ENCODE data around the gene CNTLN.
"Not testable (repeated sequence)": the region's sequence is repeated elsewhere in the genome, so short reads cannot be mapped to it uniquely, and the experiment has no call there.

Gene CNTLN

DNA sequence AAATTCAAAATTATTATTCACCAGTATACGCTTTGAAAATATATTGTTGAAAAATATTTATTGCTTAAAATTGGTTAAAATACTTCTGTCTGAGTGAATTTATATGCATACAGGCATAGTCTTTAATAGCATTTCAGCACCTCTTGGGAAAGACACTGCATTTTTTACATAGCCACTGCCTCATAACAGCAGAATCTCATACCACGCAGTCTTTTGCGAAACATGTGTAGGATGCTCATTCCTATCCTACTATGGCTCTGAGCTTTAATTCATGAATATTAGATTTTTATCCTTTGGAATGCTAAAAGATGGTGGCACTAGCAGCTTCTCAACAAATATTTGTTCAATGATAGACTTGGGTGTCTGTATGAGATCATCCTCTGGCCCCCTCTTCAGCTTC lies 350.1 kb downstream of the CNTLN start:
- TF ChIP-seq JUND (IDR thresholded peaks at IDR 0.05; ENCODE audit: low read depth): no peak
- DNase-seq (ENCODE audit: low read depth in 1 of 2, low spot score in 1 of 2): no peak
- in situ Hi-C loops (cut with HindIII; ENCODE audit: low pct_unique_long_range_greater_than_20kb, low sequenced_read_pairs): no loop called here

DNA sequence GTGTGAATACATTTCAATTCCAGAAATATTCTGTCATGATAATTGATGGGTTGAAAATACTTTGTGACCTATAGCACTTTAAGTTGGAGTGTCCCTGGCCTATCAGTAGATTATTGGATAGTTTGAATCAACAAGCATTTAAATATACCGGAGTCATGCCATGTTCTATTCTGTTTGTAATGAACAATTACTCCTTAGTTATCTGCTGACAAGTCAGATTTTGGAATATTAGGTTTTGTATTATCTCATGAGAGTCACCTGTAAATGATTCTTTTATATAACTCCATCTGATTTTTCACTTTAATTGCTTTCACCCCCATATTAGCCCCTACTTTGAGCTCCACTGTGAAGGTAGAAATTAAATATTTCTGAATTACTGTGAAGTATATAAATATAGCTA lies 351.6 kb downstream of the CNTLN start:
- in situ Hi-C loops (cut with HindIII; ENCODE audit: low pct_unique_long_range_greater_than_20kb, low sequenced_read_pairs): no loop called here
- DNase-seq (ENCODE audit: low read depth in 1 of 2, low spot score in 1 of 2): no peak
- TF ChIP-seq JUND (IDR thresholded peaks at IDR 0.05; ENCODE audit: low read depth): no peak

DNA sequence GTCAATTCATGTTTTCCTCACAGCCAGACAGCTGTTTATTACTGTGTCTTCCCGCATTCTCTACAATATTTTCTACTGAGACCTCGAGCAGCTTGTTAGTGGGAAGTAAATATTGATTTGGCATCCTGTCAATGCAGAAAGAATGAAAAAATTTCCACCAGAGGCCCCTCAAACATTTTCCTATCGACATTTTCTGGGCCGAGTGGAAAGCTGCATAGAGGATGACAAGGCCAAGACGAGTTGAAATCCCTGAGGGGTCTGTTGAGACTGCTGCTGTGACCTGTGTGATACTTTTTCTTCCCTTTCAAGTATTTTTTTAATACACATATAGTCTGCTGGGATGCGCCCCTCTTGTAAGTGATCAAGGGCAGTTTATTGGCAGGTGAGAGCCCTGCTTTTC lies 352.6 kb downstream of the CNTLN start:
- DNase-seq (ENCODE audit: low read depth in 1 of 2, low spot score in 1 of 2): no peak
- no peak for TF ChIP-seq JUND (IDR thresholded peaks at IDR 0.05; ENCODE audit: low read depth)
- in situ Hi-C loops (cut with HindIII; ENCODE audit: low pct_unique_long_range_greater_than_20kb, low sequenced_read_pairs): no loop called here

DNA sequence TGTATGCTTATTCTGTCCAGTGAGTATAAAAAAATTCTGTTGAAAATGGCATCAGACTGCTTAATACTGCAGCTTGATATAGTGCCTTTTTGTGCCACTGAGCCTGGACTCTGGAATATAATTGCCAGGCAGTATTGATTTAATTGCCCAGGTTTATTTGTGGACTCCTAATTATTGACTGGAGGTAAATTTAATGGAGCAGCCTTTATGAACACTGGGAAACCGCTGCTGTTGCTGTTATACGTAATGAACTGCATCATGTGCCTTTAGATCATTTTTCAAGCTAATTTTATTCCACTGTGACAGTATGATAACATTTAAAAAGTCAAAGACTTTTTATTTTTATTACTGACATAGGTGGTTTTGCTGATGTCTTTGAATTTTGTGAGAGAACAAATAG lies 353.8 kb downstream of the CNTLN start:
- in situ Hi-C loops (cut with HindIII; ENCODE audit: low pct_unique_long_range_greater_than_20kb, low sequenced_read_pairs): no loop called here
- TF ChIP-seq JUND (IDR thresholded peaks at IDR 0.05; ENCODE audit: low read depth): no peak
- no peak for DNase-seq (ENCODE audit: low read depth in 1 of 2, low spot score in 1 of 2)

DNA sequence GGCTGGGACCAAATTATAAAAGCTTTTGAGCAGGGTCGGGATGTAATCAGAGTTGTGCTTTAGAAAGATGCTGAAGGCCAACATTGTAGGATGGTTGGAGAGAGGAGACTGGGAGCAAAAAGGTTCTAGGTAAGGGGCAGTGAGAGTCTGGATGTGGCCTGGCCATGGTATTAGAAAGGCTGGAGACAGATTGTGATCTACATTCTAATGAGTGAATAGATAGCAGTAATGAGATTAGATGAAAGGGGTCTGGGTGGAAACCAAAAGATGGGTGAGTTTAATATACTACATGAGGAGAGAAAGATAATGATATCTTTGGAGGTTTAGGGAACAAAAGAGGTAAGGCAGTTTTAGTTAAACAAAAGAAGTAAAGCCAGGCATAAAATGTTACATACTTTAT lies 355.3 kb downstream of the CNTLN start:
- no peak for TF ChIP-seq JUND (IDR thresholded peaks at IDR 0.05; ENCODE audit: low read depth)
- in situ Hi-C loops (cut with HindIII; ENCODE audit: low pct_unique_long_range_greater_than_20kb, low sequenced_read_pairs): no loop called here
- DNase-seq (ENCODE audit: low read depth in 1 of 2, low spot score in 1 of 2): no peak

DNA sequence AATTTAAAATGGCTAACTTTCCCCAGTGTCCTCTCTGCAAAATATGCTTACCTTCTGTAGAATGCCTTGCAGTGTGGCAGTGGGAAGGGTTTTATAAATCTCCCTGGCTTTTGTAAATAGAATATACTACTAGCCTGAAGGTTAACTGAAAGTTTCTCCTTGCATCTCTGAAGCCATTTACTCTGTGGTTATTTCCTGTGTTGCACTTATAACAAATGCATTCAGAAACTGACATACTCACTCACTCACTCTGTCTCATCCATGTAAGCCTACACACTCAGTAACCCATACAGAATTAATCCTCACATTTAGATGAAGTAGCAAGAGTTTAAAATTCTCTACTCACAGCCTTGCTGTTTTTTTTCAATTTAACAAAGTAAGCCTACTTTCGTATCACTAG lies 356.9 kb downstream of the CNTLN start:
- TF ChIP-seq JUND (IDR thresholded peaks at IDR 0.05; ENCODE audit: low read depth): no peak
- in situ Hi-C loops (cut with HindIII; ENCODE audit: low pct_unique_long_range_greater_than_20kb, low sequenced_read_pairs): no loop called here

DNA sequence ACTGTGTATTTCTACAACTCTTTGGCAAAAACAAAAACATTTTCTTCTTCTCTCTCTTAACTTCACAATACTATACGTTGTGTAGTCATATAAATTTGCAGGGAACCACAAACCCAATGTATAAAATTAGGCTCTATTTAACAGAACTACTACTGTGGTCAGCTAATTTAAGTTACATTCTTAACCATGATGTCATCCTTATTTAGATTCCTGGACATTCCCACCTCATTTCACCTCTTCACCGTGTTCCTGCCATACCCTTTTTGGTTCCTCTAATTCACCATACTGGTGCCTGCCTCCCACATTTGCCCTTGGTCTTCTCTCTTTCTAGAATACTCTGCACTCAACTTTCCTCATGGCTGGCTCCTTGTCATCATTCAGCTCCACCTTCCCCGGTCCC lies 368.4 kb downstream of the CNTLN start:
- in situ Hi-C loops (cut with HindIII; ENCODE audit: low pct_unique_long_range_greater_than_20kb, low sequenced_read_pairs): no loop called here
- DNase-seq (ENCODE audit: low read depth in 1 of 2, low spot score in 1 of 2): no peak
- TF ChIP-seq JUND (IDR thresholded peaks at IDR 0.05; ENCODE audit: low read depth): no peak

More for the DNA sequence above, 356.9 kb downstream of the CNTLN start:
- DNase-seq (ENCODE audit: low read depth in 1 of 2, low spot score in 1 of 2): peak in 1 of 2 experiments; percentile 1

DNA sequence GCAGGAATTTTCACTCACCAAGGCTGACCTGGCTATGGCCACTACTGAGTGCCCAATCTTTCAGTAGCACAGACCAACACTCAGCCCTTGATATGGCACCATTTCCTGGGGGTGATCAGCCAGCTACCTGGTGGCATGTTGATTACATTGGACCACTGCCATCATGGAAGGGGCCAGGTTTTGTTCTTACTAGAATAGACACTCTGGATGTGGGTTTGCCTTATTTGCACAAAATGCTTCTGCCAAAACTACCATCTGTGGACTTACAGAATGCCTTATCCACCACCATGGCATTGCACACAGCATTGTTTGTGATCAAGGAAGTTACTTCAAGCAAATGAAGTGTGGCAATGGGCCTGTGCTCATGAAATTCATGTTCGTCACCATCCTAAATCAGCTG lies 374.3 kb downstream of the CNTLN start:
- in situ Hi-C loops (cut with HindIII; ENCODE audit: low pct_unique_long_range_greater_than_20kb, low sequenced_read_pairs): no loop called here
- TF ChIP-seq JUND (IDR thresholded peaks at IDR 0.05; ENCODE audit: low read depth): no peak
- DNase-seq (ENCODE audit: low read depth in 1 of 2, low spot score in 1 of 2): no peak

DNA sequence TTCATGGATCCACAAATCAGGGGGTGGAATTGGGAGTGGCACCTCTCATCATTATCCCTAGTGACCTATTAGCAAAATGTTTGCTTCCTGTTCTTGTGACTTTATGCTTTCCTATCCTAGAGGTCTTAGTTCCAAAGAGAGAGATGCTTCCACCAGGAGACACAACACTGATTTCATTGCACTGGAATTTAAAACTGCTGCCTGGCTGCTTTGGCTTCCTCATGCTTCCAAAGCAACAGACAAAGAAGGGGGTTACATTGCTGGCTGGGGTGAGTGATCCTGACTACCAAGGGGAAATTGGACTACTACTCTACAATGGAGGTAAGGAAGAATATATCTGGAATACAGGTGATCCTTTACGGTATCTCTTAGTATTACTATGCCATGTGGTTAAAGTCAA lies 374.9 kb downstream of the CNTLN start:
- in situ Hi-C loops (cut with HindIII; ENCODE audit: low pct_unique_long_range_greater_than_20kb, low sequenced_read_pairs): no loop called here
- DNase-seq (ENCODE audit: low read depth in 1 of 2, low spot score in 1 of 2): no peak
- TF ChIP-seq JUND (IDR thresholded peaks at IDR 0.05; ENCODE audit: low read depth): no peak

DNA sequence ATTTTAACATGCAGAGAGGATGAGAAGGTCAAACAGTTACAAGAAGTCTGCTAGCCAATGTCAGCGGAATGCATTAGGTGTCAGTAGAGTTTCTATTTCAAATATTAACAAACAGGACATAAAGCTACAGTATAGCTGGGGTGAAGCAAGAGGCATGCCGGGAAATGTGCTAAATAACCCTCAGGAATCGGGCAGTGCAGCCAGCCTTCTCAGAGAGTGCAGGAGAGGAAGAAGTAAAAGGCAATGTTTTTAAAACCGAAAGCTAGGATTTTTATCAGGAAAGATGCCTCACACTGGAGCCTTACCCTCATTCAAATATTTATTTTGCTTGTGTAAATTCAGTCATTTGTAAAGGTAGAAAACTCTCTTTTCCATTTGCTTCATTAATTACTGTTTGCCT lies 384.9 kb downstream of the CNTLN start:
- no peak for TF ChIP-seq JUND (IDR thresholded peaks at IDR 0.05; ENCODE audit: low read depth)
- in situ Hi-C loops (cut with HindIII; ENCODE audit: low pct_unique_long_range_greater_than_20kb, low sequenced_read_pairs): no loop called here
- DNase-seq (ENCODE audit: low read depth in 1 of 2, low spot score in 1 of 2): peak; percentile 4

DNA sequence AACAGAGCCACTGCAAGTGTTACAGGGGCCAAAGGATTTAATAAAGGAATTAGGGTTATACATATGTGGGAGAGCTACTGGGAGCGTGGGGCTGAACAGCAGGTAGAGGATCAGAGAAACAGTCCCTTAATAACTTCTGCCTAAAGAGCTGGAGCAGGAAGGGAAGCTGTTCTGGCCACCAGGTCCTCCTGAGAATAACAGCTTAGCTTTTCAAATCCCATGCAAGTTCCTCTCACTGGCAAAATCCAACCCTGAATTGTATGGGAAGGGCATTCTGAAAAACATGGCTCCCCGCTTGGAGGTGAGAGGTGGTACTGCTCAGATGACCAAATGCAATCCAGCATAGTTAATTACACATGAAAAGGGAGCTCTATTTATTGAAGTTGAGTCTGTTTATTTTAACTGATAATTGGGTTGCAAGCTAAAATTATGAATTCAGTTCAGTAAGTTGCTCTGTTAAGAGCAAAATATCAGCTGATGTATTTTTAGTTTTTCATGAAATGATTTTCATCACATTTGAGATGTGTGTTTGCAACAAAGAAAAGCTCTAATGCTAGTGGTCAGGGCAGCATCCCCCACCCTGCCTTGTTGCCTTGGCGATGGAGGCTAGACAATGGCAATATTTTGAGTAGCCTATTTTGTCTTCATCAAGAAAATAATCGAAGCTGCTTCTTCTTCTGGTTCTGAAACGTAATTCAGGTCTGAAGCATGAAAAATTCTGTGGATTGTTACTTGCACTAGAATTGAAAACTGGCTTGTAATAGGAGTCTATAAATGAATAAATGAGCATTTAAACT lies 385.6 kb downstream of the CNTLN start:
- peak in 1 of 2 experiments; percentile 10 for DNase-seq (ENCODE audit: low read depth in 1 of 2, low spot score in 1 of 2)
- in situ Hi-C loops (cut with HindIII; ENCODE audit: low pct_unique_long_range_greater_than_20kb, low sequenced_read_pairs): no loop called here
- TF ChIP-seq JUND (IDR thresholded peaks at IDR 0.05; ENCODE audit: low read depth): no peak

DNA sequence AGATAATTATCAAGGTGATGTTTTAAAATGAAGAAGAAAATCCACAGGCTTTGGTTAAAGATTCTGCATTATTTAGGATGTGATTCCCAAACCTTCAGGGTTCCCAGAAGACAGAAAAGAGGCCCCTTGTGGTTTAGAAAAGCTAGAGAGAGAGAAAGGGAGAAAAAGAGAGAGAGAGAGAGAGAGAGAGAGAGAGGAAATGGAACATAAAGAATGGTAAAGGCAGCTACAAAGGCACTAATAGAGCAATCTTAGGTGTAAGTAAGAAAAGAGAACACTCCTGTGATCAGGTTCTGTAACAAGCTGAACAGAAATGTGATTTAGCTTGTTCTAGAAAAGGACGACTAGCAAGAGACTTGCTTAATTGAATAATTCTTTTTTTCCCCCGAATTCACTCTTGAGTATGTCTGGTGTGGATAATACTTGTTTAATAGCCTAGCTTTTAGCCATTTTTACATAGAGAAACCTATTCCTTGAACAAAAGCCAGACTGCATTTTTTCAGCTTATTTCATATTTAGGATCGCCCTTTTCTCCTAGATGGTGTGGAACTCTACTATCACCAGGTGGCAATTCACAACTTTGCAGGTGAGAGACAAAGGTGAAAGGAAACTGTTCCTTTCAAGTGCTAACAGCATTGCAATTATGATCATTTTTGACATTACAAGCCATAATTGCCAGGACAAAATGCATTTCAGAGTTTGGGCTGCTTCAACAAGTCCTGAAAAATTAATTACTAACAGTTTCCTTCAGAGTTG lies 386.4 kb downstream of the CNTLN start:
- in situ Hi-C loops (cut with HindIII; ENCODE audit: low pct_unique_long_range_greater_than_20kb, low sequenced_read_pairs): no loop called here
- no peak for TF ChIP-seq JUND (IDR thresholded peaks at IDR 0.05; ENCODE audit: low read depth)
- no peak for DNase-seq (ENCODE audit: low read depth in 1 of 2, low spot score in 1 of 2)

DNA sequence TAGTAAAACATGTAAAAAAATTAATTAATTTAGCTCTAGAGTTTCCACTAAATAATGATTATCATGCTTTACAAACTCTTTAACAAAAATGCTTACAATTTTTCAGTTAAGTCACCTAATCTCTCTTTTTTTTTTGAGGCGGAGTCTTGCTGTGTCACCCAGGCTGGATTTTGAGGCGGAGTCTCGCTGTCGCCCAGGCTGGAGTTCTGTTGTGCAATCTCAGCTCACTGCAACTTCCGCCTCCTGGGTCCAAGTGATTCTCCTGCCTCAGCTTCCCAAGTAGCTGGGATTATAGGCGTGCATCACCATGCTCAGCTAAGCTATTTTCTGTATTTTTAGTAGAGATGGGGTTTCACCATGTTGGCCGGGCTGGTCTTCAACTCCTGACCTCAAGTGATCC lies 391.9 kb downstream of the CNTLN start:
- in situ Hi-C loops (cut with HindIII; ENCODE audit: low pct_unique_long_range_greater_than_20kb, low sequenced_read_pairs): not testable (repeated sequence)

More for the DNA sequence above, 391.9 kb downstream of the CNTLN start:
- DNase-seq (ENCODE audit: low read depth in 1 of 2, low spot score in 1 of 2): not testable (repeated sequence)
